CMK (cell line): ENCODE data around the gene BOD1.

Experiments used
- DNase-seq: peaks from one replicate; pipeline ENCODE4 v3.0.0-alpha.2; 2010; ENCODE audit warnings: low read depth

Gene BOD1

GRCh38 chr5:173640156-173640804, 23.8 kb upstream of the BOD1 start:
- no peak for DNase-seq

DNA sequence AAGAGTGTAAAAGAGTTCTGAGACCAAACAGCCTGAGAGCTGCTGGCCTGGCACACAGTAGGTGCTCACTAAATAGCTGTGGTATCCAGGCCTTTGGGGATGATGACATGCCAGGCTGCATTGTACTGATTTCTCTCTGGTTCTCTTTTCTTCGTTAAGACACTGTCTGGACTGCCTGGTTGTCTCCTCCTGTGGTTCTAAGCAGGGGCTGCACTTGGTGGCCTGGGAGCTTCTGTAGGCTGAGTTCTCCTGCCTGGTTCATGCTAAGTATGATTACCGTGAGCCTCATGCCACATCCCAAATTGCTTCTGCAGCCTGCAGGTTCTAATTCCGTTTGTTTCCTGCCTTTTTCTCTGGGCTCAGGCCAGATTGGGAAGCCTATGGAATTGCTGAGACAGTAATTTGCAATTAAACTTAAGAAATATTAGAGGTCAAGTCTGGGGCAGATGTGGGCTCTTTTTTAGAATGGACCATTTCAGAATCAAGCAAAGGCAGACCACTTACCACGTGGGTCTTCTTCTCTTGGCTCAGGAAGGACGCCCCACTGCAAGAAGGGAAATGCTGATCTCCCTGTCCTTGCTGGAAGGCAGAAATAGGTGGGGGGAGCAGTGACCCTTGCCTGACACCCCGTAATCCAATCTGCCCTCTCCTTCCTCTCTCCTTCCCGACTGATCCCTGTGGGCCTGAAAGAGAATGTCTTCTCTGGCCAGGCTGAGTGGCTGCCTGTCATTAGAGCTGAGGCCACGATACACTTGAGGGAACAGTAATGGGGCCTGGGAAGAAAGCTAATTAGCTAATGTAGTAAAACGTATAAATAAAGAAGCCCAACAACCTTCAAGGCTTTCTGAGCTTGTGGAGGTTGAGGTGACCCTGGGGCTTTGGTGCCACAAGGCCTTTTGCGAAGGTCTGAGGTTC, 21.9 kb upstream of the BOD1 start:
- DNase-seq = no peak

DNA sequence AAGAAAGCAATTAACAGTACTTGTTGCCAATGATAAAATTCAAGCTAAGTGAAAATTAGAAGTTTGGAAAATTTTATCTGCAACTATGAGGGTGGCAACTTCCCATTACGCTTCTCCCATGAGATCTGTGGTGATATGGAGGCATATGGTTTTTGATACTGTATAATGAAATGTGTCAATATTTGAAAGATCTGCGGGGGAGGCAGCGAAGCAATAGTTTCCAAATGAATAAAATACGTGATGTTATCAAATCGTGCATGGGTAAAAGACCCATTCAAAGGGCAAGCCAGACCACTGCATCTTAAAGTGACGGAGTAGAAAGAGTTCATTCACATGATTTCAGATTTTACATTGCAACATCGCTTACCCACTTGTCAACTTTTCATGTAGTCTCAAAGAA, 20.9 kb upstream of the BOD1 start:
- DNase-seq = no peak

GRCh38 chr5:173634465-173634983, 18.1 kb upstream of the BOD1 start:
- DNase-seq = no peak

DNA sequence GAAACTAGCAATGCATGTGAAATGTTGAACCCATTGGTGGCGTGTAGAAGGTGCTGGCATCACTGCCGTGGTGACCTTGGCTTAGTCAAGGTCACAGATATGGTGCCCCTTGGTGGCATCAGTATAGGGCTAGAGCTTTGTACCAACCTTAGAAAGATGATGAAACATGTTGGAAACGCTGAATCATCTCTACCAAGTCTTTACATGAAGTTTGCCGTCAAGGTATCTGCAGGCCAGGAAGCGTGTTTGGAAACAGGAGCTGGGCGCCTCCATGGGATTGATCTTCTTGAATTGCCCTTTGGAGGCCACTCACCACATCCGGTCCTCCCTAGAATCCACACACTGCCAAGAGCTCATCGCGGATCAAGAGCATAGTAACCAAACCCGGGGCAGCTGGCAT, 16.9 kb upstream of the BOD1 start:
- no peak for DNase-seq

DNA sequence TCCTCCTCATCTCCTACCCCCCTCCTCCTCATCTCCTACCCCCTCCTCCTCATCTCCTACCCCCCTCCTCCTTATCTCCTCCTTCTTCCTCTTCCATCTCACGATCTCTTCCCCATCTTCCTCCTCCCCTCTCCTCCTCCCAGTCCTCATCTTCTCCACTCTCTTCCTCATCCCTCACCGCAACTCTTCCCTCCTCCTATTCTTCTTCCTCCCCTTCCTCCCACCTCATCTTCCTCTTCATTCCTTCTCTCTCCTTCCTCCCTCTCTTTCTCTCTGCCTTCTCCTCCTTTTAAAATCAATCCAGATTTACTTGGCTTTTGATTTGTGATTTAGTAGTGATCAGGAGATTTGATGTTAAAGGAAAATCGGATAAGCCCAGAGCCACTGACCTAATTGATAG, 15.0 kb upstream of the BOD1 start:
- DNase-seq = no peak

DNA sequence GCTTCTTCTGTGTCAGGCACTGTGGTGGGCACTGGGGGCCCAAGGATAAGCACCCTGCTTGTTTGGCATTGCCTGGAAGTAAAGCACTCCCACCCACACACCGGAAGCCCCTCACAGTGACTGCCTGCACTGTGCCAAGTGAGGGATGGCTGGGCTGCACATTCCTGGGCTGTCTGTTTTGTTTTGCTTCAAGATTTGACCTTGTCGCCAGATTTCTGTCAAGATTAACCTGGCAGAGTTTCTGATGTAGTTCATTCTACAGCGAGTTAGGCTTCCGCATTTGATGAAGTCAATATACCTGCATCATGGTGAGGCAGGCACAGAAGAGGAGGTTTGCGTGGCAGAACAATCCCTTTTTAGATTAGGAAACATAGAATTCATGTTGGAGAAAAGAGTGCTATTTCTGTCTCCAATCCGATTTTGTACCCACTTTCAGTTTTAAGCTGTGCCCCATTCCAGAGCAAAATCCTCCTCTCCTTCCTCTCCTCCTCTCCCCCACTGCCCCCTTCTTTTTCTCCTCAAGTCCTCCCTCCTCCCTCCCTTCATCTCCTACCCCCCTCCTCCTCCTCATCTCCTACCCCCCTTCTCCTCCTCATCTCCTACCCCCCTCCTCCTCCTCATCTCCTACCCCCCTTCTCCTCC, 14.4 kb upstream of the BOD1 start:
- DNase-seq = no peak

- DNase-seq = no peak
Measured at GRCh38 chr5:173629628-173630027, 13.2 kb upstream of the BOD1 start.

DNA sequence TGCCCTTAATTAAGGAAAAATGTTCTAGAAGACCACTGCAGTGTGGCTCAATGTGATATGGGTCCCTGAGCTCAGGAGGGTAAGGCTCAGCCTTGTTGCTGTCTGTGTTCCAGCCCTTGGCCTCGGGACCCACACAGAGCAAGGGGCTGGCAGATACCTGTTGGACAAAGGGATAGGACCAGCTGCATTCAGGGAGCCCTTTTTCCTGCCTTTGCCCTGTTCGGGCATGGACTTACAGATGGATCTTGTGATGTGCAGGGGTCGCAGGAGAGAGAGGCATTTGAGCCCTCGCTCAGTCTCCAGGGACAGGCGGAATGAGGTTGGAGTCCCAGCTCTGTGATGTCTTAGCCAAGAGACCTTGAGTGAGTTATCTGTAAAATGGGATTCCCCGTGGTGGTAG, 12.1 kb upstream of the BOD1 start:
- no peak for DNase-seq

- DNase-seq = no peak
Measured at GRCh38 chr5:173627860-173628392, 11.5 kb upstream of the BOD1 start.

GRCh38 chr5:173627271-173627670, 10.8 kb upstream of the BOD1 start:
- no peak for DNase-seq

DNA sequence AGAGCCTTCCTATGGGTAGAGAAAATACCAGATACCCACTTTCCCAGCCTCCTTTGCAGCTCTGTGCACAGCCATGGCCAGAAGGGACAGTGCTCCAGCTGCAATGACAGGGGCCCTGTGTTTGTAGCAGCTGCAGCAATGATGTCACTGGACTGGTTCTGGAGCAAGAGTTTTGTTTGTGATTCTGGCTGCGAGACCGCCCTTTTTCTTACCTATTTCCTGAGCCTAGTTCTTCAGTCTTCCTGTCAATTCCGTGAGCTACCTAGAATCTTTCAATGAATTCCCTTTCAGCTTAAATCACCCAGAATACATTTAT, 10.0 kb upstream of the BOD1 start:
- no peak for DNase-seq

DNA sequence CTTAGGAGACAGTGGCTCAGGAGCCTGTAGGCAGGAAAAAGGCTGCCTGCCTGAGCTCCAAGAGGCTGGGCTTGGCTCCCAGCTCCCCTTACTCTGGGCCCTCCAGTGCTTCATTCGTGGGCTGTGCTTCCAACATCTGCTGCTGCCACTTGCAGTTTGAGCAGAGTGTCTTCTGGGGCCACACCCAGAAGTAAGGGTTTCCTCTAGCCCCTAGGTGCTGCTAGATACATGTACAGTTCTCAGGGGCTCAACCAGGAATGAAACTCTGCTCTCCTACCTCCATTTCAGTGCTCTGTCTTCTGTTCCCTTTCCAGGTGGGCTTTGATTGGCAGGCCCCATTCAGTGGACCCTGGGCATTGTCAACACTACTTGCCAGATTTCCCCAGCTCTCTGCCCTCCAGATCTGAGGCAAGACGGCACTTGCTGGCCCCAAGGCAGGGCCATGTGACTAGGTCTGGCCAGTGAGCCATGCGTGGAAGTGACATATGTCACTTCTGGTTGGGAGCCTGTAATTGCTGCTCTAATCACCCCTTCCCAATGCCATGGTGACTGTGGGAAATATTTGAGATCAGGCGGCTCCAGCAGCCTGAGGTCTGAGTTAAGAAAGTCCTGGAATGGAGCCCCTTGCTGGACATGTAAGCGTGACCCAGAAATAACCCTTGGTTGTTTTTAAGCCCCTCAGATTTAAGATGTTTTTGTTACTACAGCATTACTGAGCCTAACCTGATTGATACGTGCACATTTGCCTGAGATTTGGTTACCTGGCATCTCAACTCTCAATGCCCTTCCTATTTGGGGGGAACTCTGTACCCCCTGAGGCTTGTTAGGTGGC, 9.4 kb upstream of the BOD1 start:
- no peak for DNase-seq

DNA sequence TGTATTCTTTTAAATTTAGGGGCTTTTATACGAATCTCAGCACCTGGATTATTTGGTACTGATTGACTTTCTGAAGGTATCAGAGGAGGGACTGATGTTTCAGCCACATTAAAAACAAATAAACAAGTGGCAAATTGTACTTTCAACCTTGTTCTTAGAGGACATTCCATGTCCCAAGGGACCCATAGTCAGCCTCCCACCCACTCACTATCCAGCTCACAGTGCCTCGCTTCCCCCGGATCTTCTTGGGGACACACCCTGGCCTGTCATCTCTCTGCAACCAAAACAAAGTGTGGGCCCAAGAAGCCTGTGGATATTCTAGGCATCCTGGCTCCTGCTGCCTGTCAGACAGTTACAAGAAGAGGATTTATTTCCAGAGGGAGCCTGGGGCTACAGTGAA, 8.8 kb upstream of the BOD1 start:
- no peak for DNase-seq

DNA sequence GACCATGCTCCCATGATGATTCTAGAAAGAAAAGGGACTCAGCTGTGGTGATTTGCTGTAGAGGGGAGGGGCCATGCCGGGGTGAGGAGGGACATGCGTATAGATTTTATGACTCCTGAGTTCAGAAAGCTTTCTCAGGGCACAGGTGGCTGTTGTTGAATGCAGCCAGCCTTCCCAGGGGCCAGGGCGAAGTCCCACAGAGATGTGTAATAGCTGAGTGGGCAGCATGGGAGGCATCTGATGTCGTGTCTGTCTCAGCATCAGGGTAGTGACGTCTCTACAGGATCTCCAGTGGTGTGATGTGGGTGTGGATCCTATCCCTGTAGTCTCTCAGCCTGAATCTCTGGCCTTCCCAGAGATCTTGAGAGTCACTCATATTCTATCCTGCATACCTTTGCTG, 7.8 kb upstream of the BOD1 start:
- no peak for DNase-seq

DNA sequence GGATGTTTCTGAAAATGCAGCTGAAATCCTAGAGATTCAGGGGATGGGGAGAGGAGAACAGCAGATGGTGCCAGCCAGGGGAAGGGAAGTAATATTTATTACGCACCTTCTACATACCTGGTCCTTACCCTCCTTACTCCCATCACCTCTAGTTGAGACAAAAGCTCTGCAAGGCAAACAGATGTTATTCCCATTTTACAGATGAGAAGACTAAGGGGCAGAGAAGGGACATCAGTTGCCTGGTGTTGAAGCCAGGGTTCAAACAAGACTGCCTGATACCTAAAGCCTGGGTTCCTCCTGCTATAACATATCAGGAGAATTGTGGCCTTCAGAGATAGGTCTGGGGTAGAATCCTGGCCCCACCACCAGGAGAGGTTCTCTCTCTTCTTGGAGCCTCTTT, 7.3 kb upstream of the BOD1 start:
- DNase-seq = no peak

DNA sequence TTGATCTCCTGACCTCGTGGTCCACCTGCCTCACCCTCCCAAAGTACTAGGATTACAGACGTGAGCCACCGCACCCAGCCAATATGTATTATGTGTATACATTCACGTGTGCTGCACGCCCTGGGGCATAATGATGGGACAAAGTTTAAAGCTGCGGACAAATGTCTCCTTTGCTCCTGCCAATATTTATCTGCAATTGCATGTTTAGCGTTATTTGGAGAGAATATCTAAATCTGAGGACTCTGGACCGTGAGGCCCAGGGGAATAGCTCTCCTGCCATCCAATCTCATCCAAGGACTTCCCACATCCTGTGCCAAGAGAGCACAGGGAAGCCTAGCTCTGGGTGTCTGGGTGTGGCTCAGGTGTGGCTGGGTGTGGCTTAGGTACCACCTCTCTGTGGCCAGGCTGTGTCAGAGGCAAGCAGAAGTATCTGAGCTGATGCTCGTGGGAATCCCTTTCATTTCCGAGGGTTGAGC, 6.9 kb upstream of the BOD1 start:
- DNase-seq = no peak

DNA sequence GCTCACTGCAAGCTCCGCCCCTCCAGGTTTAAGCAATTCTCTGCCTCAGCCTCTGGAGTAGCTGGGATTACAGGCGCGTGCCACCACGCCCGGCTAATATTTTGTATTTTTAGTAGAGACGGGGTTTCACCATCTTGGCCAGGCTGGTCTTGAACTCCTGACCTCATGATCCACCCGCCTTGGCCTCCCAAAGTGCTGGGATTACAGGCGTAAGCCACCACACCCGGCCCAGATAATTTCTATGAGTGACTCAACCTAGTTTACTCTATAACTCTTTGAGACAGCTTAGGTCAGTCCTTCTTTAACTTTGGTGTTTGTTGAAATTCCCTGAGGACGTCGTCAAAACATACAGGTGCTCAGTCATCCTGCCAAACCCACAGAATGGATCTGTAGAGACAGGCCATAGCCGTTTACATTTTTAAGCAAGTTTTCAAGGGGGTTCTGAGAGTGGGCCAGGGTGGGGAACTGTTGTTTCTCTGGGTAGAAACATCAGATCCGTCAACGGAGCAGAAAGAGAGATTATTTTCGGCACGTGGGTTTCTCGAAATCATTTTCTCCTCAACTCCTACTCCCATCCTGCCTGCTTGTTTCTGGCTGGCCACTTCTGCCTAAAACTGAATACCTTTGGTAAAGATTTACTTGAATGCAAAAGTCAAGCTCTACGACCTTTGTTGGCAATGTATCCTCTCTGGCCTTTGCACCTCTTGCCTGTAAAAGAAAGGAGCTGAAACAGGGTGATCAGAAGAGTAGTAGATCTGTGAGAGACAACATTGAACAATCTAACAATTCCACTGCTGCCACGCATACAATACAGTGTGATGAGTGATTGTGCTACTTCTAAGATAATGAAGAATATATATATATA, 6.0 kb upstream of the BOD1 start:
- DNase-seq = no peak

GRCh38 chr5:173620784-173621183, 4.3 kb upstream of the BOD1 start:
- no peak for DNase-seq

GRCh38 chr5:173618927-173619519, 2.6 kb upstream of the BOD1 start:
- no peak for DNase-seq
